ENCODE results near the gene ERN1.

Gene ERN1

DNA sequence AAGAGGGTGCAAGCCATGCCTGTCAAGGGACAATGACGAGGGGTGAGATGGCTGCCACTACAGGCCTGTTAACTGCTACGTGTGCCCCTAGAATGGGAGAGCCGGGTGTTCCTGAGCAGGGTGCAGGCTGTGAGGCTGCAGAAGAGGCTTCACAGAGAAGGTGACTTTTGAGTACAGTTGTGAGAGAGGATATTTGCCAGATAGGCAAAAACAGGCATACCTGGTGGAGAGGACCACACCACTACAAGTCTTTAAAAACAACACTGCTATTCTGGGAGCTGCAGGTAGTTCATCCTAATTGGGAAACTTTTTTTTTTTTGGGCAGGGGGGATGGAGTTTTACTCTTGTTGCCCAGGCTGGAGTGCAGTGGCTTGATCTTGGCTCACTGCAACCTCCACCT lies 58.8 kb downstream of the ERN1 start:
- H3K36me3 ChIP-seq = no peaks in the 10 kb centered on the region
- DNase-seq = no peak
- no peak for TF ChIP-seq CTCF (IDR thresholded peaks at IDR 0.05; ENCODE audit: low read depth, low read length)
- H3K9me3 ChIP-seq = no peaks in the 10 kb centered on the region
- no peaks in the 10 kb centered on the region for H3K27me3 ChIP-seq
- H3K4me3 ChIP-seq (ENCODE audit: low read depth, low read length) = no peak overlapping the region
- H3K4me1 ChIP-seq = no peaks in the 10 kb centered on the region

GRCh38 chr17:64070213-64070612 lies 59.7 kb downstream of the ERN1 start:
- Histone ChIP-seq H3K4me1 (no peaks in the 10 kb centered on the region), H3K36me3 (no peaks in the 10 kb centered on the region), H3K27me3 (no peaks in the 10 kb centered on the region), H3K9me3 (no peaks in the 10 kb centered on the region), H3K4me3 (ENCODE audit: low read depth, low read length) (no peak overlapping the region)
- TF ChIP-seq CTCF (IDR thresholded peaks at IDR 0.05; ENCODE audit: low read depth, low read length) = no peak
- DNase-seq = no peak

- no peaks in the 10 kb centered on the region for H3K4me1 ChIP-seq
- H3K27me3 ChIP-seq = no peaks in the 10 kb centered on the region
- H3K36me3 ChIP-seq = no peaks in the 10 kb centered on the region
- H3K4me3 ChIP-seq (ENCODE audit: low read depth, low read length) = no peak overlapping the region
- DNase-seq = no peak
- no peak for TF ChIP-seq CTCF (IDR thresholded peaks at IDR 0.05; ENCODE audit: low read depth, low read length)
- no peaks in the 10 kb centered on the region for H3K9me3 ChIP-seq
These were observed 60.8 kb downstream of the ERN1 start for GRCh38 chr17:64069143-64069542.

DNA sequence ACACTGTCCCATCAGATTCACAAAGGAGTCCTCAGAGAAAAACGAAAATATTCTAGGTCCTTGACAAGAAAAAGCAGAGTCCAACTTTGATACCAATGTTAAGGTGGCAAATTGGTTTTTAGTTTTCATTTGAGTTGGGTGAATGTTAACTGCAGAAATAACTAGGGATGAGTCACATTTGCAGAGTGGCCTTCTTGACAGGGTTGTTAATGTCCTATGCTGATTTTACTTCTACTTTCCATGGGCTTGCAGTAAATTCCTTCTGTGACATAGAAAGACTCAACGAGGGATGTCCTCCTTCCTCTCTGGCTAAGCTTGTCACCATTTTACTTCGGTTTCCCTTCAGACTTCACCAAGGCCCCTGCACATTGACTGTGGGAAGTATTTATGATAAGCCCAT lies 62.3 kb downstream of the ERN1 start:
- DNase-seq = no peak
- Histone ChIP-seq H3K4me3 (ENCODE audit: low read depth, low read length) (no peak overlapping the region), H3K27me3 (no peaks in the 10 kb centered on the region), H3K9me3 (no peaks in the 10 kb centered on the region), H3K4me1 (no peaks in the 10 kb centered on the region), H3K36me3 (no peaks in the 10 kb centered on the region)
- TF ChIP-seq CTCF (IDR thresholded peaks at IDR 0.05; ENCODE audit: low read depth, low read length) = no peak

- Histone ChIP-seq H3K4me1 (no peaks in the 10 kb centered on the region), H3K36me3 (no peaks in the 10 kb centered on the region), H3K9me3 (no peaks in the 10 kb centered on the region), H3K4me3 (ENCODE audit: low read depth, low read length) (no peak overlapping the region), H3K27me3 (no peaks in the 10 kb centered on the region)
- DNase-seq = no peak
- TF ChIP-seq CTCF (IDR thresholded peaks at IDR 0.05; ENCODE audit: low read depth, low read length) = no peak
These were observed 63.2 kb downstream of the ERN1 start for GRCh38 chr17:64066716-64067115.

- H3K4me3 ChIP-seq (ENCODE audit: low read depth, low read length) = no peak overlapping the region
- no peaks in the 10 kb centered on the region for H3K9me3 ChIP-seq
- no peak for DNase-seq
- H3K36me3 ChIP-seq = no peaks in the 10 kb centered on the region
- H3K27me3 ChIP-seq = no peaks in the 10 kb centered on the region
- H3K4me1 ChIP-seq = no peaks in the 10 kb centered on the region
- no peak for TF ChIP-seq CTCF (IDR thresholded peaks at IDR 0.05; ENCODE audit: low read depth, low read length)
These were observed 64.8 kb downstream of the ERN1 start for GRCh38 chr17:64065161-64065560.

Data from BE2C (cell line).